SK-N-SH treated with all-trans-retinoic acid at 6 μM for 48 hours (cell line): ENCODE results near the gene MYCBP2.

Experiments
- BACH2 ChIP-seq: fragments of 250-450 bp; sonication (Bioruptor Pico); IDR thresholded peaks from 2 replicates; pipeline ENCODE4 v1.9.0; 2021; ENCODE audit warnings: mild to moderate bottlenecking, borderline replicate concordance
- CSDC2 ChIP-seq: fragments of 250-450 bp; sonication (Bioruptor Pico); IDR thresholded peaks from 2 replicates; pipeline ENCODE4 v1.5.0; 2020; ENCODE audit warnings: mild to moderate bottlenecking, moderate library complexity
- ESRRG ChIP-seq: fragments of 250-450 bp; sonication (Bioruptor Pico); IDR thresholded peaks from 2 replicates; pipeline ENCODE4 v1.6.1; 2021; ENCODE audit warnings: mild to moderate bottlenecking
- GLIS3 ChIP-seq: fragments of 250-450 bp; sonication (Bioruptor Pico); IDR thresholded peaks from 2 replicates; pipeline ENCODE4 v1.5.0; 2020; ENCODE audit warnings: mild to moderate bottlenecking, moderate library complexity
- ISL1 ChIP-seq: fragments of 250-450 bp; sonication (Bioruptor Pico); IDR thresholded peaks from 2 replicates; pipeline ENCODE4 v2.1.2; 2022; ENCODE audit warnings: mild to moderate bottlenecking, moderate library complexity
- OSR1 ChIP-seq: fragments of 250-450 bp; sonication (Bioruptor Pico); IDR thresholded peaks from 2 replicates; pipeline ENCODE4 v1.8.0; 2022; ENCODE audit warnings: moderate library complexity, mild to moderate bottlenecking, inconsistent platforms
- PATZ1 ChIP-seq: fragments of 250-450 bp; sonication (Bioruptor Pico); IDR thresholded peaks from 2 replicates; pipeline ENCODE4 v1.8.0; 2020; ENCODE audit warnings: mild to moderate bottlenecking, moderate library complexity, borderline replicate concordance
- POU6F1 ChIP-seq: fragments of 250-450 bp; sonication (Bioruptor Pico); IDR thresholded peaks from 2 replicates; pipeline ENCODE4 v1.8.0; 2021; ENCODE audit warnings: low read depth, mild to moderate bottlenecking, moderate library complexity, borderline replicate concordance
- PPARA ChIP-seq: fragments of 250-450 bp; sonication (Bioruptor Pico); IDR thresholded peaks from 2 replicates; pipeline ENCODE4 v1.5.0; 2020; ENCODE audit warnings: mild to moderate bottlenecking, borderline replicate concordance
- TOX ChIP-seq: fragments of 250-450 bp; sonication (Bioruptor Pico); IDR thresholded peaks from 2 replicates; pipeline ENCODE4 v1.8.0; 2021; ENCODE audit warnings: mild to moderate bottlenecking, moderate library complexity, borderline replicate concordance
- ZFP3 ChIP-seq: fragments of 250-450 bp; sonication (Bioruptor Pico); IDR thresholded peaks from 2 replicates; pipeline ENCODE4 v1.5.0; 2020; ENCODE audit warnings: mild to moderate bottlenecking, moderate library complexity
- ZNF70 ChIP-seq: fragments of 450-650 bp; formaldehyde crosslinking; IDR thresholded peaks from 2 replicates; pipeline ENCODE4 v1.5.0; 2020; ENCODE audit warnings: mild to moderate bottlenecking, moderate library complexity
- ZNF8 ChIP-seq: fragments of 450-650 bp; formaldehyde crosslinking; IDR thresholded peaks from 2 replicates; pipeline ENCODE4 v1.5.0; 2020; ENCODE audit warnings: mild to moderate bottlenecking, moderate library complexity

- no peak for TF ChIP-seq CSDC2
- no peak for TF ChIP-seq POU6F1
- no peak for TF ChIP-seq PPARA (CRISPR knock-in tag)
- no peak for TF ChIP-seq ZFP3 (CRISPR knock-in tag)
- TF ChIP-seq PATZ1 (CRISPR knock-in tag): no peak
- no peak for TF ChIP-seq OSR1 (CRISPR knock-in tag)
- TF ChIP-seq BACH2 (CRISPR knock-in tag): no peak
- no peak for TF ChIP-seq ZNF70 (CRISPR knock-in tag)
- no peak for TF ChIP-seq TOX (CRISPR knock-in tag)
- TF ChIP-seq ESRRG (CRISPR knock-in tag): no peak
- TF ChIP-seq GLIS3 (CRISPR knock-in tag): no peak
- TF ChIP-seq ISL1 (CRISPR knock-in tag): no peak
- TF ChIP-seq ZNF8: no peak
These were observed 26.5 kb downstream of the MYCBP2 start for GRCh38 chr13:77300176-77301037.
